ENCODE results near the gene MYCN. TPM values are rescaled to one million over a fixed set of nuclear protein-coding genes. Genes with fewer than 3 reads are reported as not detected.

Gene MYCN
- total and polyA plus RNA-seq, 2 of the 8 experiments (the other 6 are each of a cell fraction or from before 2014, with no cell fraction given) = 87.8 to 137 TPM

GRCh38 chr2:15975676-15976075 is 35.3 kb downstream of the MYCN start:
- H3K18ac ChIP-seq (ENCODE audit: extremely low read depth, low read length) = no peak overlapping the region
- WGBS, 2 experiments (ENCODE audit: extremely low coverage in 1 of 2, insufficient coverage in 1 of 2, insufficient read length in 1 of 2, insufficient replicate concordance in 2 of 2, low coverage in 1 of 2, low lambda C conversion rate in 2 of 2, missing lambda C conversion rate in 1 of 2) = 90% methylated on average over 5 of the region's 5 CpGs; no CpG with 5 or more reads in 1 of the 2 experiments
- no peak overlapping the region for H4K8ac ChIP-seq (ENCODE audit: extremely low read depth, insufficient read depth, low read length)
- no peak for TF ChIP-seq CHD1 (IDR thresholded peaks at IDR 0.05; ENCODE audit: low read depth, low read length)
- H3K23ac ChIP-seq (ENCODE audit: insufficient read length) = no peak overlapping the region
- H4K91ac ChIP-seq (replicated peaks; ENCODE audit: insufficient read length, low read length) = no peak overlapping the region
- H3K56ac ChIP-seq (replicated peaks; ENCODE audit: insufficient read length, low read depth, low read length) = no peak overlapping the region
- no peaks in the 10 kb centered on the region for H3K27me3 ChIP-seq (replicated peaks in 1 of 4; ENCODE audit: control insufficient read depth in 3 of 4, extremely low read depth in 1 of 4, insufficient read depth in 3 of 4, low read length in 3 of 4)
- no peak overlapping the region for H2BK15ac ChIP-seq (ENCODE audit: low read length)
- ChIA-PET POLR2A (ENCODE audit: partially characterized antibody) (interaction anchor here (0.7 to 1.1 kb wide), 2 partner anchors 8 to 32 kb away, joined by 3 to 4 read pairs; no protein-coding TSS in a partner anchor), CTCF (ENCODE audit: partially characterized antibody) (interaction anchor here (0.7 to 1.7 kb wide), 3 partner anchors 21 to 59 kb away, joined by 3 to 5 read pairs (median 4); partner anchors contain the start of gene MYCN)
- no peak overlapping the region for H3K4me2 ChIP-seq (ENCODE audit: insufficient read depth in 1 of 2, low read depth in 2 of 2, low read length in 2 of 2)
- H3K79me2 ChIP-seq (ENCODE audit: control insufficient read depth in 1 of 2, insufficient read depth in 2 of 2, low read length in 2 of 2) = no peaks in the 10 kb centered on the region
- no peak overlapping the region for H2BK20ac ChIP-seq (ENCODE audit: low read length)
- no peak overlapping the region for H3K4ac ChIP-seq (replicated peaks; ENCODE audit: insufficient read length, low read depth, low read length)
- no peak overlapping the region for H3K27ac ChIP-seq (ENCODE audit: low read depth, low read length)
- H2AFZ ChIP-seq (ENCODE audit: low read length) = no peak overlapping the region
- peaks cover 1 to 9% (median 6%) of the 10 kb centered on the region in 4 experiments for H3K4me1 ChIP-seq (replicated peaks in 1 of 4; ENCODE audit: control insufficient read depth in 3 of 4, insufficient read depth in 4 of 4, low read length in 3 of 4)
- H3K79me1 ChIP-seq (ENCODE audit: low read depth, low read length) = no peaks in the 10 kb centered on the region
- no peaks in the 10 kb centered on the region for H4K20me1 ChIP-seq (replicated peaks in 1 of 2; ENCODE audit: control insufficient read depth in 1 of 2, insufficient read depth in 2 of 2, low read length in 2 of 2)
- no peak overlapping the region for H2AK5ac ChIP-seq (ENCODE audit: low read depth, low read length)
- H2BK120ac ChIP-seq (replicated peaks; ENCODE audit: low read depth, low read length) = no peak overlapping the region
- H4K5ac ChIP-seq (ENCODE audit: insufficient read length, low read depth, low read length) = no peak overlapping the region
- no peaks in the 10 kb centered on the region for H3K9me3 ChIP-seq (ENCODE audit: insufficient read depth in 2 of 2, low read depth in 1 of 2, low read length in 1 of 2)
- no peak overlapping the region for H2BK12ac ChIP-seq (ENCODE audit: low read depth, low read length)
- H3K23me2 ChIP-seq (ENCODE audit: low read depth, low read length) = no peaks in the 10 kb centered on the region
- no peak for FAIRE-seq
- DNase-seq (ENCODE audit: low read depth in 1 of 2, low spot score in 2 of 2) = no peak
- no peak overlapping the region for H3K4me3 ChIP-seq (ENCODE audit: extremely low read depth in 1 of 4, insufficient read depth in 2 of 4, low read depth in 3 of 4, low read length in 4 of 4)
- H2BK5ac ChIP-seq (ENCODE audit: low read depth, low read length) = no peak overlapping the region
- H3K36me3 ChIP-seq (ENCODE audit: control insufficient read depth in 2 of 4, insufficient read depth in 4 of 4, low read length in 3 of 4) = no peaks in the 10 kb centered on the region
- no peak overlapping the region for H3K9ac ChIP-seq (replicated peaks in 1 of 4; ENCODE audit: extremely low read depth in 1 of 4, low read depth in 3 of 4, low read length in 3 of 4)
- no peak overlapping the region for H3K14ac ChIP-seq (ENCODE audit: insufficient read length)
